ENCODE results near the gene NXT1. TPM values are rescaled to one million over a fixed set of nuclear protein-coding genes. Genes with fewer than 3 reads are reported as not detected.

The NXT1 gene
- total RNA-seq, 3 donors from 2014 or later (not counting 1 experiment from before 2014, with no cell fraction given) = 47.4 to 61.8 (median 56.3) TPM

GRCh38 chr20:23367770-23368169, 17.2 kb downstream of the NXT1 start:
- Histone ChIP-seq H3K4me3 (ENCODE audit: low read length) (no peak overlapping the region), H3K36me3 (ENCODE audit: control insufficient read depth, insufficient read depth, low read length) (peaks cover 48% of the 10 kb centered on the region), H3K27ac (ENCODE audit: low read length) (no peak overlapping the region), H3K9me3 (ENCODE audit: control insufficient read depth, insufficient read depth, low read length) (no peaks in the 10 kb centered on the region), H3K4me1 (ENCODE audit: control insufficient read depth, insufficient read depth, low read length) (peaks cover 20% of the 10 kb centered on the region), H3K27me3 (ENCODE audit: control insufficient read depth, insufficient read depth, low read length) (no peaks in the 10 kb centered on the region)
- intact Hi-C loops (cut with micrococcal nuclease) = loop anchor here (10.0 kb wide), 1 partner anchor 1587 kb away; no protein-coding TSS in a partner anchor
- H3K27me3 Mint-ChIP-seq (ENCODE audit: low read depth in 2 of 2) = no peaks in the 10 kb centered on the region
- H3K4me1 Mint-ChIP-seq = peaks cover 36 to 39% of the 10 kb centered on the region in 2 donors
- H3K36me3 Mint-ChIP-seq = peaks cover 11% of the 10 kb centered on the region
- peak overlapping the region in 1 of 2 donors; percentile 14 for H3K27ac Mint-ChIP-seq
- TF ChIP-seq CTCF (IDR thresholded peaks at IDR 0.05) = no peak
- H3K9me3 Mint-ChIP-seq = no peaks in the 10 kb centered on the region
- no peak for DNase-seq
- ATAC-seq = no peak
- no peak overlapping the region for H3K4me3 Mint-ChIP-seq

GRCh38 chr20:23368316-23369071, 17.9 kb downstream of the NXT1 start:
- intact Hi-C loops (cut with micrococcal nuclease) = loop anchor here (10.0 kb wide), 1 partner anchor 1586 kb away; no protein-coding TSS in a partner anchor
- peak overlapping the region in 1 of 2 donors; percentile 30 for H3K27ac Mint-ChIP-seq
- no peak for DNase-seq
- 83% methylated on average over 1 of the region's 2 CpGs for WGBS (ENCODE audit: insufficient coverage)
- no peak overlapping the region for H3K4me3 Mint-ChIP-seq
- peaks cover 29 to 32% of the 10 kb centered on the region in 2 donors for H3K4me1 Mint-ChIP-seq
- H3K9me3 ChIP-seq (ENCODE audit: control insufficient read depth, insufficient read depth, low read length) = no peaks in the 10 kb centered on the region
- peaks cover 11% of the 10 kb centered on the region for H3K36me3 Mint-ChIP-seq
- peaks cover 54% of the 10 kb centered on the region for H3K36me3 ChIP-seq (ENCODE audit: control insufficient read depth, insufficient read depth, low read length)
- no peak for TF ChIP-seq CTCF (IDR thresholded peaks at IDR 0.05)
- no peaks in the 10 kb centered on the region for H3K27me3 Mint-ChIP-seq (ENCODE audit: low read depth in 2 of 2)
- H3K27ac ChIP-seq (ENCODE audit: low read length) = no peak overlapping the region
- H3K4me1 ChIP-seq (ENCODE audit: control insufficient read depth, insufficient read depth, low read length) = peaks cover 12% of the 10 kb centered on the region
- no peak overlapping the region for H3K4me3 ChIP-seq (ENCODE audit: low read length)
- no peak for ATAC-seq
- H3K27me3 ChIP-seq (ENCODE audit: control insufficient read depth, insufficient read depth, low read length) = no peaks in the 10 kb centered on the region
- H3K9me3 Mint-ChIP-seq = no peaks in the 10 kb centered on the region

GRCh38 chr20:23369072-23369823, 18.7 kb downstream of the NXT1 start:
- intact Hi-C loops (cut with micrococcal nuclease) = loop anchor here (10.0 kb wide), 1 partner anchor 1586 kb away; no protein-coding TSS in a partner anchor
- Mint-ChIP-seq H3K27ac (peak overlapping the region; percentile 30 to 45), H3K9me3 (no peaks in the 10 kb centered on the region), H3K27me3 (ENCODE audit: low read depth in 2 of 2) (no peaks in the 10 kb centered on the region), H3K4me3 (no peak overlapping the region), H3K36me3 (peaks cover 9% of the 10 kb centered on the region), H3K4me1 (peaks cover 23 to 28% of the 10 kb centered on the region in 2 donors)
- peaks cover 59% of the 10 kb centered on the region for H3K36me3 ChIP-seq (ENCODE audit: control insufficient read depth, insufficient read depth, low read length)
- H3K27me3 ChIP-seq (ENCODE audit: control insufficient read depth, insufficient read depth, low read length) = no peaks in the 10 kb centered on the region
- H3K4me1 ChIP-seq (ENCODE audit: control insufficient read depth, insufficient read depth, low read length) = peaks cover 11% of the 10 kb centered on the region
- no peak overlapping the region for H3K27ac ChIP-seq (ENCODE audit: low read length)
- no peak for ATAC-seq
- WGBS (ENCODE audit: insufficient coverage) = 97% methylated on average over 14 of the region's 14 CpGs
- TF ChIP-seq CTCF (IDR thresholded peaks at IDR 0.05) = no peak
- DNase-seq = no peak
- H3K9me3 ChIP-seq (ENCODE audit: control insufficient read depth, insufficient read depth, low read length) = no peaks in the 10 kb centered on the region
- H3K4me3 ChIP-seq (ENCODE audit: low read length) = no peak overlapping the region
